IgD-negative memory B cell (primary cell): ENCODE results near the gene TNFAIP8L1. TPM values are rescaled to one million over a fixed set of nuclear protein-coding genes. Genes with fewer than 3 reads are reported as not detected.

ENCODE experiments used
- H3K27ac Mint-ChIP-seq, 3 donors: one replicate each; pipeline ENCODE4 v1.8.0; 2020 to 2022; ENCODE audit warnings: mild to moderate bottlenecking in 3 of 3, mixed read lengths in 3 of 3, moderate library complexity in 1 of 3
- H3K27me3 Mint-ChIP-seq: one replicate; pipeline ENCODE4 v1.8.0; 2021; ENCODE audit warnings: mixed read lengths
- H3K36me3 Mint-ChIP-seq: one replicate; pipeline ENCODE4 v1.8.0; 2020; ENCODE audit warnings: mild to moderate bottlenecking, mixed read lengths
- H3K4me1 Mint-ChIP-seq, 3 donors: one replicate each; pipeline ENCODE4 v1.8.0; 2020 to 2022; ENCODE audit warnings: mixed read lengths in 3 of 3, mild to moderate bottlenecking in 1 of 3
- H3K4me3 Mint-ChIP-seq, 4 donors: one replicate each; pipeline ENCODE4 v1.8.0; 2020 to 2022; ENCODE audit warnings: mild to moderate bottlenecking in 4 of 4, mixed read lengths in 4 of 4, moderate library complexity in 3 of 4
- H3K9me3 Mint-ChIP-seq, 3 donors: one replicate each; pipeline ENCODE4 v1.8.0; 2020 to 2021; ENCODE audit warnings: mixed read lengths in 3 of 3, mild to moderate bottlenecking in 1 of 3
- polyA plus RNA-seq: library from polyadenylated mRNA; unstranded; fragments of 300-500 nt; fragmentation: Illumina TruSeq; gene quantifications from one replicate; pipeline ENCODE4 v1.2.3, GENCODE V29; 2021

Gene TNFAIP8L1
- polyA plus RNA-seq, 1 donor from 2014 or later: 18.4 TPM

- peak overlapping the region in 2 of 3 donors; percentile 66 to 69 for H3K27ac Mint-ChIP-seq
- peaks cover 0 to 2% (median 0%) of the 10 kb centered on the region in 3 donors for H3K9me3 Mint-ChIP-seq
- H3K36me3 Mint-ChIP-seq: no peaks in the 10 kb centered on the region
- no peaks in the 10 kb centered on the region for H3K27me3 Mint-ChIP-seq
- H3K4me3 Mint-ChIP-seq: peak overlapping the region in 2 of 4 donors; percentile 49 to 62
- H3K4me1 Mint-ChIP-seq: peaks cover 3 to 10% (median 7%) of the 10 kb centered on the region in 3 donors
These were observed 6.0 kb upstream of the TNFAIP8L1 start for GRCh38 chr19:4633140-4633967.

- Mint-ChIP-seq H3K27ac (no peak overlapping the region), H3K9me3 (no peaks in the 10 kb centered on the region), H3K4me1 (peaks cover 8 to 22% (median 20%) of the 10 kb centered on the region in 3 donors), H3K36me3 (peaks cover 1% of the 10 kb centered on the region), H3K4me3 (peak overlapping the region in 2 of 4 donors; percentile 48 to 71), H3K27me3 (no peaks in the 10 kb centered on the region)
These were observed 3.6 kb upstream of the TNFAIP8L1 start for GRCh38 chr19:4635754-4636116.

- Mint-ChIP-seq H3K27me3 (no peaks in the 10 kb centered on the region), H3K4me1 (peaks cover 8 to 22% (median 21%) of the 10 kb centered on the region in 3 donors), H3K9me3 (no peaks in the 10 kb centered on the region), H3K36me3 (peaks cover 1% of the 10 kb centered on the region), H3K4me3 (peak overlapping the region in 3 of 4 donors; percentile 54 to 71 (median 70)), H3K27ac (peak overlapping the region in 2 of 3 donors; percentile 61 to 75)
These were observed 3.1 kb upstream of the TNFAIP8L1 start for GRCh38 chr19:4636151-4636717.

- H3K4me3 Mint-ChIP-seq: peak overlapping the region in 3 of 4 donors; percentile 54 to 70 (median 55)
- H3K27ac Mint-ChIP-seq: peak overlapping the region in 2 of 3 donors; percentile 61 to 75
- H3K9me3 Mint-ChIP-seq: no peaks in the 10 kb centered on the region
- peaks cover 8 to 23% (median 22%) of the 10 kb centered on the region in 3 donors for H3K4me1 Mint-ChIP-seq
- peaks cover 1% of the 10 kb centered on the region for H3K36me3 Mint-ChIP-seq
- H3K27me3 Mint-ChIP-seq: no peaks in the 10 kb centered on the region
These were observed 2.6 kb upstream of the TNFAIP8L1 start for GRCh38 chr19:4636761-4637160.

GRCh38 chr19:4638317-4638716 lies 999 bp upstream of the TNFAIP8L1 start:
- H3K4me1 Mint-ChIP-seq: peaks cover 12 to 20% (median 19%) of the 10 kb centered on the region in 3 donors
- peaks cover 1% of the 10 kb centered on the region for H3K36me3 Mint-ChIP-seq
- H3K27ac Mint-ChIP-seq: peak overlapping the region in 1 of 3 donors; percentile 91
- no peaks in the 10 kb centered on the region for H3K9me3 Mint-ChIP-seq
- no peaks in the 10 kb centered on the region for H3K27me3 Mint-ChIP-seq
- H3K4me3 Mint-ChIP-seq: peak overlapping the region in 2 of 4 donors; percentile 5 to 85

GRCh38 chr19:4639531-4640246 lies 373 bp downstream of the TNFAIP8L1 start:
- peaks cover 12 to 19% (median 17%) of the 10 kb centered on the region in 3 donors for H3K4me1 Mint-ChIP-seq
- H3K27me3 Mint-ChIP-seq: no peaks in the 10 kb centered on the region
- H3K9me3 Mint-ChIP-seq: no peaks in the 10 kb centered on the region
- H3K36me3 Mint-ChIP-seq: peaks cover 1% of the 10 kb centered on the region
- peak overlapping the region; percentile 91 to 96 (median 92) for H3K27ac Mint-ChIP-seq
- H3K4me3 Mint-ChIP-seq: peak overlapping the region; percentile 92 to 99 (median 97)

GRCh38 chr19:4640247-4641000 lies 1.1 kb downstream of the TNFAIP8L1 start:
- peak overlapping the region; percentile 92 to 99 (median 97) for H3K4me3 Mint-ChIP-seq
- no peaks in the 10 kb centered on the region for H3K9me3 Mint-ChIP-seq
- H3K27ac Mint-ChIP-seq: peak overlapping the region in 1 of 3 donors; percentile 91
- peaks cover 1% of the 10 kb centered on the region for H3K36me3 Mint-ChIP-seq
- peaks cover 12 to 19% (median 17%) of the 10 kb centered on the region in 3 donors for H3K4me1 Mint-ChIP-seq
- H3K27me3 Mint-ChIP-seq: no peaks in the 10 kb centered on the region

GRCh38 chr19:4641132-4641531 lies 1.8 kb downstream of the TNFAIP8L1 start:
- peak overlapping the region in 3 of 4 donors; percentile 61 to 82 (median 71) for H3K4me3 Mint-ChIP-seq
- H3K36me3 Mint-ChIP-seq: peaks cover 1% of the 10 kb centered on the region
- H3K27ac Mint-ChIP-seq: peak overlapping the region in 2 of 3 donors; percentile 63 to 71
- H3K9me3 Mint-ChIP-seq: no peaks in the 10 kb centered on the region
- no peaks in the 10 kb centered on the region for H3K27me3 Mint-ChIP-seq
- peaks cover 12 to 19% (median 17%) of the 10 kb centered on the region in 3 donors for H3K4me1 Mint-ChIP-seq

GRCh38 chr19:4642625-4643024 lies 3.3 kb downstream of the TNFAIP8L1 start:
- Mint-ChIP-seq H3K36me3 (peaks cover 1% of the 10 kb centered on the region), H3K4me3 (peak overlapping the region in 2 of 4 donors; percentile 65 to 77), H3K27ac (no peak overlapping the region), H3K4me1 (peaks cover 11 to 19% (median 12%) of the 10 kb centered on the region in 3 donors), H3K9me3 (no peaks in the 10 kb centered on the region), H3K27me3 (no peaks in the 10 kb centered on the region)

- peaks cover 0 to 15% (median 13%) of the 10 kb centered on the region in 3 donors for H3K4me1 Mint-ChIP-seq
- H3K27me3 Mint-ChIP-seq: no peaks in the 10 kb centered on the region
These were observed 6.4 kb downstream of the TNFAIP8L1 start for GRCh38 chr19:4645718-4646117.

GRCh38 chr19:4647676-4648644 lies 8.6 kb downstream of the TNFAIP8L1 start:
- H3K27ac Mint-ChIP-seq: peak overlapping the region in 1 of 3 donors; percentile 35
- no peaks in the 10 kb centered on the region for H3K36me3 Mint-ChIP-seq
- H3K4me1 Mint-ChIP-seq: peaks cover 0 to 11% (median 10%) of the 10 kb centered on the region in 3 donors
- no peaks in the 10 kb centered on the region for H3K27me3 Mint-ChIP-seq
- no peaks in the 10 kb centered on the region for H3K9me3 Mint-ChIP-seq
- peak overlapping the region in 2 of 4 donors; percentile 73 to 83 for H3K4me3 Mint-ChIP-seq

More at GRCh38 chr19:4645718-4646117, 6.4 kb downstream of the TNFAIP8L1 start:
- Mint-ChIP-seq H3K9me3 (no peaks in the 10 kb centered on the region), H3K27ac (no peak overlapping the region), H3K4me3 (no peak overlapping the region), H3K36me3 (no peaks in the 10 kb centered on the region)

GRCh38 chr19:4649392-4650047 lies 10.2 kb downstream of the TNFAIP8L1 start:
- Mint-ChIP-seq H3K9me3 (no peaks in the 10 kb centered on the region), H3K36me3 (no peaks in the 10 kb centered on the region), H3K4me1 (peaks cover 0 to 15% (median 13%) of the 10 kb centered on the region in 3 donors), H3K27me3 (no peaks in the 10 kb centered on the region), H3K4me3 (no peak overlapping the region), H3K27ac (no peak overlapping the region)

- peaks cover 4 to 19% (median 16%) of the 10 kb centered on the region in 3 donors for H3K4me1 Mint-ChIP-seq
- no peak overlapping the region for H3K27ac Mint-ChIP-seq
- no peak overlapping the region for H3K4me3 Mint-ChIP-seq
- no peaks in the 10 kb centered on the region for H3K9me3 Mint-ChIP-seq
- H3K27me3 Mint-ChIP-seq: no peaks in the 10 kb centered on the region
- H3K36me3 Mint-ChIP-seq: no peaks in the 10 kb centered on the region
These were observed 10.8 kb downstream of the TNFAIP8L1 start for GRCh38 chr19:4650159-4650558.
